ENCODE data around the gene LENEP.

The LENEP gene

GRCh38 chr1:154998818-154999570, 5.6 kb downstream of the LENEP start:
- peak in 1 of 2 donors; percentile 34 for DNase-seq (ENCODE audit: low read depth in 2 of 2)

GRCh38 chr1:154999571-155000410, 6.4 kb downstream of the LENEP start:
- no peak for DNase-seq (ENCODE audit: low read depth in 2 of 2)

- DNase-seq (ENCODE audit: low read depth in 2 of 2) = no peak
Observed at GRCh38 chr1:155000411-155000725, 7.0 kb downstream of the LENEP start.

GRCh38 chr1:155000726-155001424, 7.5 kb downstream of the LENEP start:
- peak; percentile 59 to 71 for DNase-seq (ENCODE audit: low read depth in 2 of 2)

GRCh38 chr1:155001425-155001674, 8.0 kb downstream of the LENEP start:
- DNase-seq (ENCODE audit: low read depth in 2 of 2) = no peak

GRCh38 chr1:155001675-155002463, 8.5 kb downstream of the LENEP start:
- DNase-seq (ENCODE audit: low read depth in 2 of 2) = peak; percentile 95 to 98

GRCh38 chr1:155002464-155003226, 9.3 kb downstream of the LENEP start, which contains the start of gene ZBTB7B:
TSS of gene ZBTB7B (plus strand) at chr1:155002802. CDS start at chr1:155014661, 11,859 bp downstream.
- no peak for DNase-seq (ENCODE audit: low read depth in 2 of 2)

GRCh38 chr1:155003227-155003765, 9.9 kb downstream of the LENEP start:
- DNase-seq (ENCODE audit: low read depth in 2 of 2) = no peak

GRCh38 chr1:155003766-155004351, 10.5 kb downstream of the LENEP start:
- DNase-seq (ENCODE audit: low read depth in 2 of 2) = no peak

- no peak for DNase-seq (ENCODE audit: low read depth in 2 of 2)
Observed at GRCh38 chr1:155004352-155005075, 11.1 kb downstream of the LENEP start.

- DNase-seq (ENCODE audit: low read depth in 2 of 2) = no peak
Observed at GRCh38 chr1:155005076-155006011, 12.0 kb downstream of the LENEP start.

- no peak for DNase-seq (ENCODE audit: low read depth in 2 of 2)
Observed at GRCh38 chr1:155006601-155007101, 13.3 kb downstream of the LENEP start.

GRCh38 chr1:155007251-155007828, 14.0 kb downstream of the LENEP start:
- DNase-seq (ENCODE audit: low read depth in 2 of 2) = no peak

GRCh38 chr1:155008015-155008941, 14.9 kb downstream of the LENEP start:
- no peak for DNase-seq (ENCODE audit: low read depth in 2 of 2)

- no peak for DNase-seq (ENCODE audit: low read depth in 2 of 2)
Observed at GRCh38 chr1:155009221-155009711, 15.9 kb downstream of the LENEP start.

GRCh38 chr1:155009742-155010141, 16.4 kb downstream of the LENEP start:
- DNase-seq (ENCODE audit: low read depth in 2 of 2) = no peak

Data from stimulated activated CD8-positive, alpha-beta memory T cell treated with anti-CD3 and anti-CD28 coated beads, Interleukin-2, amount 100 ng/mL, for 1 hour (primary cell).